Activated T-helper 2 cell treated with anti-CD3 and anti-CD28 coated beads, Interferon-gamma antibody, Interleukin-2, Interleukin-4, amounts not matched to agents 10 μg/mL and 5 μg/mL and 100 μg/mL, durations not matched to agents 14 hours and 24 hours and 36 hours (primary cell): Measurements from ENCODE around the gene DKK3. TPM values are rescaled to one million over a fixed set of nuclear protein-coding genes. Genes with fewer than 3 reads are reported as not detected.

Experiments used
- DNase-seq: peaks from one replicate; pipeline ENCODE4 v3.0.0; 2021; ENCODE audit warnings: low spot score
- H3K27ac Mint-ChIP-seq: one replicate; pipeline ENCODE4 v1.8.0; 2021; ENCODE audit warnings: mixed read lengths
- H3K27me3 Mint-ChIP-seq: one replicate; pipeline ENCODE4 v1.8.0; 2021; ENCODE audit warnings: low read depth, mixed read lengths
- H3K36me3 Mint-ChIP-seq: one replicate; pipeline ENCODE4 v1.8.0; 2021; ENCODE audit warnings: low read depth, mixed read lengths
- H3K4me1 Mint-ChIP-seq: one replicate; pipeline ENCODE4 v1.8.0; 2021; ENCODE audit warnings: low read depth, mixed read lengths
- H3K4me3 Mint-ChIP-seq: one replicate; pipeline ENCODE4 v1.8.0; 2021; ENCODE audit warnings: low read depth, mild to moderate bottlenecking, moderate library complexity, mixed read lengths
- H3K9me3 Mint-ChIP-seq: one replicate; pipeline ENCODE4 v1.8.0; 2021; ENCODE audit warnings: mixed read lengths
- intact Hi-C: fragments of 100-400 bp; cut with micrococcal nuclease; formaldehyde crosslinking; loops from one replicate; pipeline ENCODE4 v1.15.1; 2023
- total RNA-seq: library from RNA; stranded (reverse); gene quantifications from 2 replicates; pipeline ENCODE4 v1.2.3, GENCODE V29; 2022

DKK3 gene
- total RNA-seq, 1 donor from 2014 or later = not detected

DNA sequence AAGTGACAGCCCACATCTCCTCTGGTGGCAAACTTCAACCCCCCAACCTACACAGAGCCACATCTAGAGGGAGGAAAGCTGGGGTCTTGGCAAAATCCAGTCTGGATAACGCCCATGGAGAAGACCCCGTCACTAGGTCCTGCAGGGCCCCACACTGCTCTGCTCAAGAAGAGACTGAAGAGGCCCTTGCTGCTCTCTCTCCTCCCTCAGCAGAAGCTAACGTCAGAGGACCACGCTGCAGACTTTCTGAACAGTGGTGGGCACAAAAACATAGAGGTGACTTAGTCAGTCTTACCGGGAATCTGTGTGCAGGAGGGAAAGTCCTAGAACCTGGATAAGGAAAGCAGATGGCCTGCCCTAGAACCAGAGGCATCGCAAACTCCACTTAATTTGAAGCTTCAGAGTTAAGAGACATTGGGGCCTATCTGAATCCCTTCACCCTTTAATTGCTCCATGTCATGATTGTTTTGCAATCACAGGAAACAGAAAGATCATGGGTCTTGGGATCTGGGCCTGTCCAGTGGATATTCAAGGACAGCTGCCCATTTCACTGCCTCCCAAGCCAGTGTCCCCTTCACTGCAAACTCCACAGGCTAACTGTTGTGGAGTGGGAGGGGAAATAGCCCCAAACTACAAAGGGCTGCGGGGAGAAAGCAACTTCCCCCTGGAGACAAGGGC lies 1.7 kb downstream of the DKK3 start:
- Mint-ChIP-seq H3K27me3 (peaks cover 76% of the 10 kb centered on the region), H3K36me3 (no peaks in the 10 kb centered on the region)
- intact Hi-C loops = no loop called here

GRCh38 chr11:12005476-12005875 lies 3.0 kb downstream of the DKK3 start:
- intact Hi-C loops = no loop called here
- no peak overlapping the region for H3K4me3 Mint-ChIP-seq
- H3K36me3 Mint-ChIP-seq = no peaks in the 10 kb centered on the region
- no peak for DNase-seq
- H3K4me1 Mint-ChIP-seq = peaks cover 5% of the 10 kb centered on the region
- peaks cover 66% of the 10 kb centered on the region for H3K27me3 Mint-ChIP-seq
- no peaks in the 10 kb centered on the region for H3K9me3 Mint-ChIP-seq
- no peak overlapping the region for H3K27ac Mint-ChIP-seq

More for the DNA sequence above, 1.7 kb downstream of the DKK3 start:
- Mint-ChIP-seq H3K4me1 (peaks cover 5% of the 10 kb centered on the region), H3K9me3 (no peaks in the 10 kb centered on the region), H3K4me3 (no peak overlapping the region), H3K27ac (no peak overlapping the region)
- no peak for DNase-seq

GRCh38 chr11:12005061-12005460 lies 3.4 kb downstream of the DKK3 start:
- Mint-ChIP-seq H3K36me3 (no peaks in the 10 kb centered on the region), H3K27ac (no peak overlapping the region), H3K9me3 (no peaks in the 10 kb centered on the region), H3K4me1 (peaks cover 5% of the 10 kb centered on the region), H3K27me3 (peaks cover 62% of the 10 kb centered on the region), H3K4me3 (no peak overlapping the region)
- no peak for DNase-seq
- intact Hi-C loops = no loop called here

DNA sequence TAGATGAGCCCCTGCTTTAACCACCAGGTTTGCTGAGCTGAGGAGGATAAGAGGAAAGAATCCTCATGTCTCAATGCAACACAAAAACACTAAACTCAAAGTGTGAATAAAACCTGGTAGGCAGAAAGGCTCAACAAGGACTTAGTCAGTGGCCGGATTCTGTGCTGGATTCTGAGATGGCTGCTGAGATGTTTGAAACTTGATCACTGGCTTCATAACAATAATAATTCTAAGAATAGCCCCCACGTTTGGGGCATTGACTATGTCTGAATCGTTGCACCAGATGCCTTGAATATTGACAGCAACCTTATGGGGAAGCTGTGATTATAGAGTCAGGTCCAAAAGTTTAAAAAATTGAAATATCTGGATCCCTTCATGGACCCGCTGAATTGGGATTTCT lies 4.6 kb downstream of the DKK3 start:
- Mint-ChIP-seq H3K9me3 (no peaks in the 10 kb centered on the region), H3K4me3 (no peak overlapping the region), H3K36me3 (no peaks in the 10 kb centered on the region), H3K27ac (no peak overlapping the region), H3K4me1 (peaks cover 4% of the 10 kb centered on the region), H3K27me3 (peaks cover 53% of the 10 kb centered on the region)
- intact Hi-C loops = no loop called here
- no peak for DNase-seq

DNA sequence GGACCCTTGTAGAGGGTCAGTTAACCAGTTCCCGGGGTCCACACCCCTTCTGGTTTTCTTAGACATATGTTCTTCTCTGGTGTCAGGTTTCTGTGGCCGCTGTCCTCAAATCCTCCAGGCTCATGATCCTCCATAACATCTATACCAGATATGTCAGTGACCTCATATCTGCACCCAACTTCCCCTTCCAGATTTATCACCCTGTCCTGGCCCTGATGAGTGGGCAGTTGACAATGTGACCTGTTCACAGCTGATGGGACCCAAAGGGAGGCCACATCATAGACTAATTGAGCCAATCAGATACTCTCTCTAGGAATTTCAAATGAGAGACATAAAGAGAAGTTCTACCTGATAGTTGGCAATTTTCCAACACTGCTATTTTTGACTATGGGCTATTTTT lies 5.1 kb downstream of the DKK3 start:
- Mint-ChIP-seq H3K4me3 (no peak overlapping the region), H3K27me3 (peaks cover 50% of the 10 kb centered on the region), H3K36me3 (no peaks in the 10 kb centered on the region), H3K27ac (no peak overlapping the region), H3K9me3 (no peaks in the 10 kb centered on the region), H3K4me1 (peaks cover 8% of the 10 kb centered on the region)
- DNase-seq = no peak
- intact Hi-C loops = no loop called here

DNA sequence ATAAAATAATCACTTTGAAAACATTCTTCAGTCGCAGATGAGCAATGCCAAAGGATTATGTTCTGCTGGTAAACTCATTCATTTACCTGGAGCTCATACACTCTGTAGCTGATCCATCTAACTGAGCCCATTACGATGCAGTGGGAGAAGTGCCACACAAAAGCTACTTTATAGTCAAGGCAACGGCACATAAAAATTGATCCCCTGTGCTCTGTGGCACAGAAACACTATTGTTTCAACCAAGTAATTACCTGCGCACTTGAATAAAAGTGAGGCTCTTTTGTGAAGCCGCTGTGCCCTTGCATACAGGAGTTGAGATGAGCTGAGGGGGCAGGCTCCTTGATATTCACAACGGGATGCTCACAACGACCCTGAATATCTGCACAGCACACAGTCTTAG lies 7.2 kb downstream of the DKK3 start:
- Mint-ChIP-seq H3K27me3 (peaks cover 34% of the 10 kb centered on the region), H3K4me3 (no peak overlapping the region), H3K36me3 (no peaks in the 10 kb centered on the region), H3K27ac (no peak overlapping the region), H3K9me3 (no peaks in the 10 kb centered on the region), H3K4me1 (peaks cover 13% of the 10 kb centered on the region)
- DNase-seq = no peak
- intact Hi-C loops = no loop called here

- intact Hi-C loops = no loop called here
- Mint-ChIP-seq H3K4me3 (peak overlapping the region; percentile 15), H3K27ac (no peak overlapping the region), H3K9me3 (no peaks in the 10 kb centered on the region), H3K27me3 (peaks cover 25% of the 10 kb centered on the region), H3K36me3 (no peaks in the 10 kb centered on the region), H3K4me1 (peaks cover 13% of the 10 kb centered on the region)
- DNase-seq = no peak
These were observed 10.2 kb downstream of the DKK3 start for GRCh38 chr11:11998091-11998781.

DNA sequence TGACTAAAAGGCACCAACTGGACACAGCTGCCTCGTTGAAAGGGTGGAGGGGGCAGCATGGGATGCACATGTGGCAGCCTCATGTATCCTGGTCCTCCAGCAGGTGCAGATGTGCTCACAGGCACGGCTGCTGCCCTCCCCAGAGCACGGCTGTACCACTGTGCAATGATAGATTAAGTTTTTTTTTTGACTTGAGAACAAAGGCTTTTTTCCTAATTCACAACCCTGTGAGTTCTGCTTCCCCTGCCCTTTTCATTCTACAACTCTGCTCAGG lies 11.4 kb downstream of the DKK3 start:
- H3K9me3 Mint-ChIP-seq = no peaks in the 10 kb centered on the region
- intact Hi-C loops = no loop called here
- H3K27ac Mint-ChIP-seq = no peak overlapping the region
- peaks cover 20% of the 10 kb centered on the region for H3K27me3 Mint-ChIP-seq
- no peaks in the 10 kb centered on the region for H3K36me3 Mint-ChIP-seq
- no peak for DNase-seq
- peaks cover 13% of the 10 kb centered on the region for H3K4me1 Mint-ChIP-seq
- no peak overlapping the region for H3K4me3 Mint-ChIP-seq

DNA sequence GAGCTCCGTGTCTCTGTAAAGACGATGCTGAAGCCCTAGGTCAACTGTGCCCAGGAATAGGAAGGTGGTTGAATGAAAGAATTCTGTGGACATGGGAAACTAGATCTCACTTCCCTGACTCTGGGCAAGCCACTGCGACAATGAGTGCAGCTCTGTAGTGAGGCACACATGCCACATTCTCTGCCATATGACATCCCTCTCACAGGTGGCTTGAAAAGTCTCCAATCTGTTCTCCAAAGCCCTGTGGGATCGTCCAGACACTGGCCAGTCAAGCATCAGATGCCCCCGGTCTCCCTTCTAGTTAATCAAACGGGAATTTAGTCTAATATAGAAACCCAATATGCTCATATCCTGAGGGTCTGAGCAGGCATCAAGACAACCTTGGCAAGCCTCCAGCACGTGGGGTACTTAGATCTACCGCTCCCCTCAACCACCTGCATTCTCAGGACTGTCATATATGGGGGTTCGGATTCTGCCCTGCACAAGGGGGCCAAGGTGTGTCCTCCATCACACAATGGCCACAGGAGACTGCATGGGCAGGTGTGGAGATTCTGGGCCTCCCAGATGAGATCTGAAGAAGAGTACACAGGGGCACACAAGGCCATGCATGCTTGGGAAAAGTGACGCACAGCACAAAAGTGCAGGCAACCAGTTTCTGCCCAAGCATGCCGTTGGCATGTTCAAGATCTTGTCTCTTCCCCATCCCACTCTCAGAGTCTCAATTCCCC lies 11.9 kb downstream of the DKK3 start:
- H3K9me3 Mint-ChIP-seq = no peaks in the 10 kb centered on the region
- H3K36me3 Mint-ChIP-seq = no peaks in the 10 kb centered on the region
- H3K4me3 Mint-ChIP-seq = no peak overlapping the region
- H3K27ac Mint-ChIP-seq = no peak overlapping the region
- H3K27me3 Mint-ChIP-seq = peaks cover 20% of the 10 kb centered on the region
- intact Hi-C loops = no loop called here
- DNase-seq = no peak
- H3K4me1 Mint-ChIP-seq = peaks cover 13% of the 10 kb centered on the region

GRCh38 chr11:11995601-11996000 lies 12.8 kb downstream of the DKK3 start:
- Mint-ChIP-seq H3K36me3 (no peaks in the 10 kb centered on the region), H3K27me3 (peaks cover 22% of the 10 kb centered on the region), H3K9me3 (no peaks in the 10 kb centered on the region), H3K4me3 (no peak overlapping the region), H3K4me1 (peaks cover 13% of the 10 kb centered on the region), H3K27ac (no peak overlapping the region)
- intact Hi-C loops = no loop called here
- DNase-seq = no peak

DNA sequence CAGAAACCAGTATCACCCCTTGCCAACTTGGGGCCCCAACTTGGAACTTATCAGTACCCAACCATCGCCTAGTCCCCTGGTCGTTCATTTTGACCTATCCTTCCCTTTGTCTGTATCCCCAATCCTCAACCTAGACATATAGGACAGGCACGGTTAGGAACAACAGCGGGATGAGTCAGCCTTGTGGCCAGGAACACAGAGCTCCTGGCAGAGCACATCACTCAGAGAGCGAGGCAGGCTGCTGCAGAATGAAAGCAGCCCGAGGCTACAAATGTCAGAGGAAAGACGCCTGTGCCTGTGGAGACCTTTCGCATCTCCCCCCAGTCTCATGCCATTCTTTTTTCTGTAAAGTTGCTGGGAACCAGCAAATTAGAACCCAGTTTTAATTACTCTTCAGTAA lies 14.6 kb downstream of the DKK3 start:
- no peaks in the 10 kb centered on the region for H3K9me3 Mint-ChIP-seq
- intact Hi-C loops = no loop called here
- peaks cover 25% of the 10 kb centered on the region for H3K27me3 Mint-ChIP-seq
- no peak overlapping the region for H3K4me3 Mint-ChIP-seq
- peaks cover 10% of the 10 kb centered on the region for H3K4me1 Mint-ChIP-seq
- DNase-seq = no peak
- H3K36me3 Mint-ChIP-seq = no peaks in the 10 kb centered on the region
- no peak overlapping the region for H3K27ac Mint-ChIP-seq

- Mint-ChIP-seq H3K4me3 (no peak overlapping the region), H3K27ac (no peak overlapping the region), H3K36me3 (no peaks in the 10 kb centered on the region), H3K4me1 (peaks cover 5% of the 10 kb centered on the region), H3K27me3 (peaks cover 25% of the 10 kb centered on the region), H3K9me3 (no peaks in the 10 kb centered on the region)
- intact Hi-C loops = no loop called here
- DNase-seq = no peak
These were observed 15.9 kb downstream of the DKK3 start for GRCh38 chr11:11992257-11993212.
